OCI-LY1 (cell line): Measurements from ENCODE around the gene WDFY4.

Experiments
- CTCF ChIP-seq: fragments of 200-600 bp; sonication (generic), shearing (Covaris generic); IDR thresholded peaks from 2 replicates; pipeline ENCODE4 v1.5.1; 2017; ENCODE audit warnings: mild to moderate bottlenecking, antibody characterized with exemption, low read length, moderate library complexity, mixed read lengths
- EZH2 ChIP-seq: fragments of 200-600 bp; sonication (generic), shearing (Covaris generic); IDR thresholded peaks from 2 replicates; pipeline ENCODE4 v1.8.0; 2017; ENCODE audit warnings: borderline replicate concordance, mixed run types, mild to moderate bottlenecking, antibody characterized with exemption, low read length, moderate library complexity, mixed read lengths

GRCh38 chr10:48905311-48905710 lies 220.6 kb downstream of the WDFY4 start:
- TF ChIP-seq EZH2: no peak
- TF ChIP-seq CTCF: no peak
